Liver (tissue), 3 donors: ENCODE results near the gene HNF4A.

Experiments
- CTCF ChIP-seq: fragments of 150-350 bp; IDR thresholded peaks from 2 replicates; pipeline ENCODE4 v1.5.1; 2017; ENCODE audit warnings: improper control_type of control experiment, low read depth, low read length; ENCODE audit not compliant: missing input control
- HNF4G ChIP-seq: IDR thresholded peaks from 2 replicates; pipeline ENCODE4 v1.6.1; 2016; ENCODE audit warnings: antibody characterized with exemption
- JUND ChIP-seq, 2 donors: IDR thresholded peaks; 2 replicates each; pipeline ENCODE4 v1.6.1; 2016; ENCODE audit warnings: antibody characterized with exemption in 2 of 2
- NR2F2 ChIP-seq: IDR thresholded peaks from 2 replicates; pipeline ENCODE4 v1.6.1; 2016; ENCODE audit warnings: antibody characterized with exemption
- RAD21 ChIP-seq, 2 donors: IDR thresholded peaks; 2 replicates each; pipeline ENCODE4 v1.6.1; 2016; ENCODE audit warnings: antibody characterized with exemption in 2 of 2, mild to moderate bottlenecking in 2 of 2
- SP1 ChIP-seq: IDR thresholded peaks from 2 replicates; pipeline ENCODE4 v1.6.1; 2018; ENCODE audit warnings: antibody characterized with exemption, mild to moderate bottlenecking
- TF ChIP-seq, protein P1 (sequence below): IDR thresholded peaks from 2 replicates; pipeline ENCODE4 v1.6.1; 2016; ENCODE audit warnings: antibody characterized with exemption, mild to moderate bottlenecking
- donor health status: healthy.
- donor health status: healthy.

GRCh38 chr20:44454306-44454963, 98.9 kb downstream of the HNF4A start:
- no peak for TF ChIP-seq CTCF
- no peak for TF ChIP-seq JUND (IDR thresholded peaks at IDR 0.05)
- TF ChIP-seq RAD21 (IDR thresholded peaks at IDR 0.05), result no peak
- no peak for TF ChIP-seq SP1
- no peak for TF ChIP-seq HNF4G
- no peak for TF ChIP-seq NR2F2
- TF ChIP-seq, protein P1, sequence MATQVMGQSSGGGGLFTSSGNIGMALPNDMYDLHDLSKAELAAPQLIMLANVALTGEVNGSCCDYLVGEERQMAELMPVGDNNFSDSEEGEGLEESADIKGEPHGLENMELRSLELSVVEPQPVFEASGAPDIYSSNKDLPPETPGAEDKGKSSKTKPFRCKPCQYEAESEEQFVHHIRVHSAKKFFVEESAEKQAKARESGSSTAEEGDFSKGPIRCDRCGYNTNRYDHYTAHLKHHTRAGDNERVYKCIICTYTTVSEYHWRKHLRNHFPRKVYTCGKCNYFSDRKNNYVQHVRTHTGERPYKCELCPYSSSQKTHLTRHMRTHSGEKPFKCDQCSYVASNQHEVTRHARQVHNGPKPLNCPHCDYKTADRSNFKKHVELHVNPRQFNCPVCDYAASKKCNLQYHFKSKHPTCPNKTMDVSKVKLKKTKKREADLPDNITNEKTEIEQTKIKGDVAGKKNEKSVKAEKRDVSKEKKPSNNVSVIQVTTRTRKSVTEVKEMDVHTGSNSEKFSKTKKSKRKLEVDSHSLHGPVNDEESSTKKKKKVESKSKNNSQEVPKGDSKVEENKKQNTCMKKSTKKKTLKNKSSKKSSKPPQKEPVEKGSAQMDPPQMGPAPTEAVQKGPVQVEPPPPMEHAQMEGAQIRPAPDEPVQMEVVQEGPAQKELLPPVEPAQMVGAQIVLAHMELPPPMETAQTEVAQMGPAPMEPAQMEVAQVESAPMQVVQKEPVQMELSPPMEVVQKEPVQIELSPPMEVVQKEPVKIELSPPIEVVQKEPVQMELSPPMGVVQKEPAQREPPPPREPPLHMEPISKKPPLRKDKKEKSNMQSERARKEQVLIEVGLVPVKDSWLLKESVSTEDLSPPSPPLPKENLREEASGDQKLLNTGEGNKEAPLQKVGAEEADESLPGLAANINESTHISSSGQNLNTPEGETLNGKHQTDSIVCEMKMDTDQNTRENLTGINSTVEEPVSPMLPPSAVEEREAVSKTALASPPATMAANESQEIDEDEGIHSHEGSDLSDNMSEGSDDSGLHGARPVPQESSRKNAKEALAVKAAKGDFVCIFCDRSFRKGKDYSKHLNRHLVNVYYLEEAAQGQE, result no peak
